ENCODE measurements around the gene NAA60.
A peak's percentile ranks its signal among the peaks of the same experiment; 100 is the strongest.

The NAA60 gene

GRCh38 chr16:3408561-3409197 is 34.8 kb upstream of the NAA60 start:
- peaks cover 0 to 54% of the 10 kb centered on the region in 2 experiments; a peak in 2 of 3 replicates for H3K36me3 ChIP-seq (ENCODE audit: control insufficient read depth in 2 of 2, insufficient read depth in 1 of 2, low read length in 2 of 2)
- no peaks in the 10 kb centered on the region for H3K4me1 ChIP-seq (ENCODE audit: control insufficient read depth, insufficient read depth, low read length)
- TF ChIP-seq TRIM28 (IDR thresholded peaks at IDR 0.05; ENCODE audit: borderline replicate concordance, low read length) (peak; percentile 98; the same call in 1 of the 2 replicates), ZNF19 (tag by site-specific recombination; IDR thresholded peaks at IDR 0.05; ENCODE audit: low read depth) (0 out of 2 replicates have a peak, but pooled peaks have one; percentile 5), SETDB1 (IDR thresholded peaks at IDR 0.05; ENCODE audit: insufficient read length, low read length) (peak; percentile 100), ZNF626 (tag by site-specific recombination; IDR thresholded peaks at IDR 0.05) (peak; percentile 64; the same call in 1 of the 2 replicates), ZNF768 (tag by site-specific recombination; IDR thresholded peaks at IDR 0.05) (no peak), KLF16 (tag by site-specific recombination; IDR thresholded peaks at IDR 0.05) (0 out of 2 replicates have a peak, but pooled peaks have one; percentile 27), EGR2 (tag by site-specific recombination; IDR thresholded peaks at IDR 0.05; ENCODE audit: low read depth) (no peak), ZNF280C (tag by site-specific recombination; IDR thresholded peaks at IDR 0.05) (0 out of 2 replicates have a peak, but pooled peaks have one; percentile 82), ZNF280D (tag by site-specific recombination; IDR thresholded peaks at IDR 0.05) (peak; percentile 89), ZNF518A (tag by site-specific recombination; conservative IDR thresholded peaks at IDR 0.05; ENCODE audit: low read depth) (0 out of 2 replicates have a peak, but pooled peaks have one; percentile 34)
- ChIA-PET CTCF (interaction anchor here (0.6 kb wide), 2 partner anchors 21 to 536 kb away, joined by 4 read pairs; no protein-coding TSS in a partner anchor), POLR2A (no interaction called here)
- H3K9me3 ChIP-seq (ENCODE audit: control insufficient read depth, insufficient read depth, low read depth, low read length): no peaks in the 10 kb centered on the region
- H3K4me3 ChIP-seq (ENCODE audit: low read depth, low read length): no peak overlapping the region
- no peak overlapping the region for H3K27ac ChIP-seq (ENCODE audit: extremely low read depth, low read depth, low read length)

GRCh38 chr16:3413730-3414379 is 29.6 kb upstream of the NAA60 start:
- Histone ChIP-seq H3K36me3 (ENCODE audit: control insufficient read depth in 2 of 2, insufficient read depth in 1 of 2, low read length in 2 of 2) (peaks cover 0 to 3% of the 10 kb centered on the region in 2 experiments; a peak in 2 of 3 replicates), H3K9me3 (ENCODE audit: control insufficient read depth, insufficient read depth, low read depth, low read length) (no peaks in the 10 kb centered on the region), H3K27ac (ENCODE audit: extremely low read depth, low read depth, low read length) (no peak overlapping the region), H3K4me3 (ENCODE audit: low read depth, low read length) (no peak overlapping the region), H3K4me1 (ENCODE audit: control insufficient read depth, insufficient read depth, low read length) (no peaks in the 10 kb centered on the region)
- ChIA-PET CTCF (interaction anchor here (0.7 kb wide), 1 partner anchor 24 kb away, joined by 4 read pairs; no protein-coding TSS in a partner anchor), POLR2A (interaction anchor here (0.5 to 1.3 kb wide), 2 partner anchors 12 to 140 kb away, joined by 3 to 4 read pairs; partner anchors contain the start of genes ZNF174 and ZSCAN32)
- TF ChIP-seq PRDM10 (tag by site-specific recombination; IDR thresholded peaks at IDR 0.05) (no peak), ZSCAN16 (tag by site-specific recombination; IDR thresholded peaks at IDR 0.05) (no peak), ZBTB44 (tag by site-specific recombination; IDR thresholded peaks at IDR 0.05) (no peak), OSR2 (tag by site-specific recombination; IDR thresholded peaks at IDR 0.05) (no peak), ZNF202 (tag by site-specific recombination; IDR thresholded peaks at IDR 0.05; ENCODE audit: borderline replicate concordance) (no peak), ZBTB21 (tag by site-specific recombination; IDR thresholded peaks at IDR 0.05) (no peak)

Data from HEK293 (cell line).